Heart left ventricle (tissue), 16 donors: ENCODE data around the gene SLC6A17. TPM values are rescaled to one million over a fixed set of nuclear protein-coding genes. Genes with fewer than 3 reads are reported as not detected.

ENCODE experiments used
- ATAC-seq, 4 donors: fragments of 200-7000 bp; cut with Tn5 transposase; one replicate each; pipeline ENCODE4 v1.9.1; 2020 to 2022; ENCODE audit warnings: moderate library complexity in 4 of 4, mild to moderate bottlenecking in 3 of 4, moderate number of reproducible peaks in 1 of 4
- DNase-seq, 5 donors: peaks; one replicate each; pipeline ENCODE4 v3.0.0-alpha.2; 2020
- H3K27ac ChIP-seq, 12 donors: fragments of 200-600 bp; sonication (generic) in 4 of 12; one replicate each; pipeline versions ENCODE4 v1.5.0 to v1.8.0; 2016 to 2022; ENCODE audit warnings: mild to moderate bottlenecking in 2 of 12
- H3K27me3 ChIP-seq, 9 donors: fragments of 200-600 bp; sonication (generic) in 2 of 9; one replicate each; pipeline versions ENCODE4 v1.5.1 to v1.8.0; 2016 to 2022; ENCODE audit warnings: mild to moderate bottlenecking in 3 of 9
- H3K36me3 ChIP-seq, 9 donors: fragments of 200-600 bp; sonication (generic) in 2 of 9; one replicate each; pipeline versions ENCODE4 v1.5.0 to v1.8.0; 2018 to 2022; ENCODE audit warnings: mild to moderate bottlenecking in 2 of 9
- H3K4me1 ChIP-seq, 12 donors: fragments of 200-600 bp; sonication (generic) in 4 of 12; one replicate each; pipeline versions ENCODE4 v1.5.0 to v1.8.0; 2016 to 2022; ENCODE audit warnings: mild to moderate bottlenecking in 3 of 12
- H3K4me3 ChIP-seq, 12 donors: fragments of 200-600 bp; sonication (generic) in 4 of 12; one replicate each; pipeline versions ENCODE4 v1.5.0 to v1.8.0; 2017 to 2022; ENCODE audit warnings: mild to moderate bottlenecking in 9 of 12, moderate library complexity in 4 of 12
- H3K9me3 ChIP-seq, 12 donors: fragments of 200-600 bp; sonication (generic) in 4 of 12; one replicate each; pipeline versions ENCODE4 v1.5.0 to v1.8.0; 2016 to 2022; ENCODE audit warnings: mild to moderate bottlenecking in 1 of 12
- CTCF ChIP-seq, 12 donors: fragments of 200-600 bp; sonication (generic) in 4 of 12; IDR thresholded peaks; one replicate each; pipeline versions ENCODE4 v1.5.0 to v1.8.0; 2018 to 2022; ENCODE audit warnings: antibody characterized with exemption in 12 of 12, mild to moderate bottlenecking in 5 of 12
- POLR2A ChIP-seq, 2 donors: fragments of 450-650 bp; IDR thresholded peaks; one replicate each; pipeline ENCODE4 v1.6.1; 2017; ENCODE audit warnings: antibody characterized with exemption in 2 of 2, mild to moderate bottlenecking in 2 of 2, moderate library complexity in 2 of 2
- WGBS, 4 donors: extraction: QIAGEN DNeasy Blood & Tissue Kit in 2 of 4; methylation state at CpG; one replicate each; pipeline versions ENCODE4 v1.1.5 to v1.1.7; 2013 to 2018; 5-methylcytosine and 5-hydroxymethylcytosine counted together
- intact Hi-C, 10 donors: fragments of 100-400 bp; cut with DNase I; formaldehyde crosslinking; loops; one replicate each; pipeline versions ENCODE4 v1.11.1 to v1.14.2; 2022
- polyA plus RNA-seq, 2 donors: library from polyadenylated mRNA; stranded (reverse); fragments of 200-250 nt; gene quantifications; one replicate each; pipeline ENCODE4 v1.2.3, GENCODE V29; 2013
- total RNA-seq, 9 donors: library from RNA; depleted of rRNA in 2 of 9; stranded (reverse); fragments of >200 nt in 2 of 9; fragmentation: NEBNext Ultra II Directional in 3 of 9; extraction: Animal tissue kit (Norgen Biotek cat#: 25700) in 3 of 9; gene quantifications; one replicate each; pipeline versions ENCODE4 v1.1.0 to v1.2.4, GENCODE V29; 2016 to 2023
- donor health status: ischemic (EF 13 %, LVEDD 7.1; RV severe dilation, severe dysfunction).
- donor health status: healthy with polysubstance abuse.
- donor health status: DM: no; HTN: yes; CAD: no.
- donor health status: DM: no; HTN: no; CAD: no.
- donor health status: ischemic (EF 25% LVEDD 6.9; RV normal size, moderate dysfunction).
- donor health status: ischemic (EF 25% LVEDD 5.7; RV mildly dilated, moderate dysfunction).
- donor health status: healthy.
- donor health status: DM: yes; HTN: yes; CAD: no.
- donor health status: ischemic (EF 35%, LVEDD 5.7; RV mildly dilated, moderate dysfunction).
- donor health status: nonischemic (EF 11% LVEDD 7.7; RV severe dilation, severe dysfunction).
- donor health status: DM: yes; HTN: yes; CAD: no.
- donor health status: PGD.
- donor health status: ischemic (EF 29% LVEDD 5.4; RV normal size, mild dysfunction).
- donor health status: nonischemic (EF 23%, LVEDD 6.1; RV moderate dilation, normal function).

SLC6A17 gene
- total and polyA plus RNA-seq, 11 donors: 0.07 to 0.50 (median 0.24) TPM; not detected in 3

- H3K27ac ChIP-seq: peak overlapping the region in 9 of 12 donors; percentile 4 to 69 (median 29)
- 43 to 58% (median 46%) methylated on average over 13 of the region's 13 CpGs for WGBS, 4 donors
- intact Hi-C loops: no loop called here
- H3K27me3 ChIP-seq: no peaks in the 10 kb centered on the region
- peaks cover 0 to 39% (median 11%) of the 10 kb centered on the region in 12 donors for H3K4me1 ChIP-seq
- peaks cover 0 to 24% (median 5%) of the 10 kb centered on the region in 9 donors for H3K36me3 ChIP-seq
- DNase-seq (peak in 2 of 5 donors; percentile 42 to 46), ATAC-seq (peak in 3 of 4 donors; percentile 10 to 64 (median 18))
- TF ChIP-seq POLR2A (IDR thresholded peaks at IDR 0.05): no peak
- TF ChIP-seq CTCF (IDR thresholded peaks at IDR 0.05): no peak
- no peak overlapping the region for H3K4me3 ChIP-seq
- peaks cover 0 to 11% (median 5%) of the 10 kb centered on the region in 12 donors for H3K9me3 ChIP-seq
These were observed 85.0 kb downstream of the SLC6A17 start for GRCh38 chr1:110235181-110235833.

GRCh38 chr1:110235834-110236682 is 85.8 kb downstream of the SLC6A17 start:
- Histone ChIP-seq H3K4me3 (no peak overlapping the region), H3K27ac (peak overlapping the region in 6 of 12 donors; percentile 4 to 69 (median 18))
- peak in 2 of 4 donors; percentile 7 to 21 for ATAC-seq

GRCh38 chr1:110237386-110238152 is 87.3 kb downstream of the SLC6A17 start:
- WGBS, 4 donors: 74 to 80% (median 78%) methylated on average over 13 of the region's 13 CpGs
- Histone ChIP-seq H3K27ac (no peak overlapping the region), H3K27me3 (no peaks in the 10 kb centered on the region), H3K4me1 (peaks cover 0 to 39% (median 11%) of the 10 kb centered on the region in 12 donors), H3K36me3 (peaks cover 0 to 11% (median under 1%) of the 10 kb centered on the region in 9 donors), H3K4me3 (no peak overlapping the region), H3K9me3 (peaks cover 0 to 7% (median 5%) of the 10 kb centered on the region in 12 donors)
- TF ChIP-seq CTCF (IDR thresholded peaks at IDR 0.05) (no peak), POLR2A (IDR thresholded peaks at IDR 0.05) (no peak)
- ATAC-seq (no peak), DNase-seq (peak in 2 of 5 donors; percentile 29 to 47)
- intact Hi-C loops: no loop called here

More at GRCh38 chr1:110235834-110236682, 85.8 kb downstream of the SLC6A17 start:
- 69 to 82% (median 81%) methylated on average over 11 of the region's 11 CpGs for WGBS, 4 donors
- Histone ChIP-seq H3K27me3 (no peaks in the 10 kb centered on the region), H3K9me3 (peaks cover 0 to 11% (median 5%) of the 10 kb centered on the region in 12 donors), H3K36me3 (peaks cover 0 to 24% (median 5%) of the 10 kb centered on the region in 9 donors), H3K4me1 (peaks cover 0 to 39% (median 11%) of the 10 kb centered on the region in 12 donors)
- intact Hi-C loops: no loop called here
- peak in 1 of 5 donors; percentile 20 for DNase-seq
- no peak for TF ChIP-seq CTCF (IDR thresholded peaks at IDR 0.05)
- no peak for TF ChIP-seq POLR2A (IDR thresholded peaks at IDR 0.05)
